Fibroblast of lung (primary cell): Measurements from ENCODE around the gene CLOCK. TPM values are rescaled to one million over a fixed set of nuclear protein-coding genes. Genes with fewer than 3 reads are reported as not detected.

Experiments
- DNase-seq, 2 donors: peaks; one replicate each; pipeline versions ENCODE4 v3.0.0 to v3.0.0-alpha.2; 2010; ENCODE audit warnings: low read depth in 2 of 2
- H2AFZ ChIP-seq: 2 replicates; pipeline ENCODE4 v1.5.1; 2012; ENCODE audit warnings: low read length, control low read depth, inconsistent platforms
- H3K27ac ChIP-seq: 2 replicates; pipeline ENCODE4 v1.5.1; 2011; ENCODE audit warnings: low read length, control low read depth; ENCODE audit not compliant: insufficient read depth
- H3K27me3 ChIP-seq: 2 replicates; pipeline ENCODE4 v1.5.1; 2011; ENCODE audit warnings: mild to moderate bottlenecking, low read length; ENCODE audit not compliant: control insufficient read depth, insufficient read depth
- H3K36me3 ChIP-seq: 2 replicates; pipeline ENCODE4 v1.5.1; 2011; ENCODE audit warnings: low read length; ENCODE audit not compliant: control insufficient read depth, insufficient read depth
- H3K4me1 ChIP-seq: 2 replicates; pipeline ENCODE4 v1.5.1; 2011; ENCODE audit warnings: low read length; ENCODE audit not compliant: control insufficient read depth, insufficient read depth; ENCODE audit errors: extremely low read depth
- H3K4me2 ChIP-seq: 2 replicates; pipeline ENCODE4 v1.5.1; 2011; ENCODE audit warnings: low read length, control low read depth; ENCODE audit not compliant: insufficient read depth; ENCODE audit errors: extremely low read depth
- H3K4me3 ChIP-seq, 4 experiments: fragments of 200-600 bp in 1 of 4; sonication (generic) in 1 of 4; replicated peaks in 1 of 4; 2 replicates each; pipeline ENCODE4 v1.5.1; 2011 to 2016; ENCODE audit warnings: low read length in 4 of 4, low read depth in 3 of 4, mild to moderate bottlenecking in 3 of 4, control low read depth in 2 of 4, inconsistent platforms in 1 of 4, mixed read lengths in 1 of 4; ENCODE audit not compliant: insufficient read depth in 1 of 4; ENCODE audit errors: control extremely low read depth in 1 of 4
- H3K79me2 ChIP-seq: 2 replicates; pipeline ENCODE4 v1.5.1; 2012; ENCODE audit warnings: mild to moderate bottlenecking, low read length, inconsistent platforms; ENCODE audit not compliant: control insufficient read depth, insufficient read depth
- H3K9ac ChIP-seq: 2 replicates; pipeline ENCODE4 v1.5.1; 2011; ENCODE audit warnings: mild to moderate bottlenecking, low read length, control low read depth; ENCODE audit not compliant: insufficient read depth
- H3K9me3 ChIP-seq: 2 replicates; pipeline ENCODE4 v1.5.1; 2012; ENCODE audit warnings: low read depth, low read length; ENCODE audit not compliant: control insufficient read depth, insufficient read depth
- H4K20me1 ChIP-seq: 2 replicates; pipeline ENCODE4 v1.5.1; 2011; ENCODE audit warnings: low read length; ENCODE audit not compliant: control insufficient read depth, insufficient read depth; ENCODE audit errors: extremely low read depth
- EZH2 ChIP-seq: IDR thresholded peaks from 2 replicates; pipeline ENCODE4 v1.5.1; 2012; ENCODE audit warnings: low read length, control low read depth, mild to moderate bottlenecking; ENCODE audit errors: missing control alignments
- polyA plus RNA-seq, 2 donors: library from polyadenylated mRNA; depleted of rRNA in 1 of 2; stranded (reverse) in 1 of 2; unstranded in 1 of 2; fragments of >200 nt; gene quantifications; 2 replicates each; pipeline ENCODE4 v1.2.1, GENCODE V29; 2011 to 2012; ENCODE audit warnings: missing spikeins in 1 of 2
- total RNA-seq: library from RNA; depleted of rRNA; stranded (reverse); fragments of >200 nt; gene quantifications from 2 replicates; pipeline ENCODE4 v1.2.1, GENCODE V29; 2014
- TF ChIP-seq, protein P1 (sequence below), 2 donors: IDR thresholded peaks in 1 of 2; conservative IDR thresholded peaks in 1 of 2; 1 replicate in 1 of 2; 2 replicates in 1 of 2; pipeline ENCODE4 v1.5.1; 2011 to 2012; ENCODE audit warnings: low read length in 2 of 2, control low read depth in 1 of 2, inconsistent platforms in 1 of 2, low read depth in 1 of 2, mild to moderate bottlenecking in 1 of 2

Gene CLOCK
- total and polyA plus RNA-seq, 2 donors (not counting 1 experiment from before 2014, with no cell fraction given), result 26.1 to 27.4 TPM

DNA sequence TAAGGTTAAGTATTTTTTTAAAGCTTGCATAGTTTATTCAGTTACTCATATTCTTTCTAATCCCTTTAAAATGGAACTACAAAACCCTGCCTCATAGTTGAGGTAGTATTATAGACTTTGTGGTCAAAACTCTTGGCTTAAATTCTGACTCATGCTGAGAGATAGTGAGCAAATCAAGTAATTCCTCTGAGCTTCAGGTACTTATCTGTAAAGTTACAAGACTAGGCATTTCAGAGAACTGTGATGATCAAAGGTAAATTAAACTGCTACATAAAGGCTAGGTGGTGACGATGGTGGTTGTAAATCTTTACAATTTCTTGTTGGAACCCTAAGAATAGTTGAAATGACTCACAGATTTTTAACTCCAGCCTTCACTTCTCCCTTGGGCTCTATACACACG lies 3.2 kb upstream of the CLOCK start:
- H4K20me1 ChIP-seq, result no peaks in the 10 kb centered on the region
- H3K4me2 ChIP-seq, result no peak overlapping the region
- H3K79me2 ChIP-seq, result peaks cover 3% of the 10 kb centered on the region
- peaks cover 9% of the 10 kb centered on the region for H3K4me1 ChIP-seq
- H3K27ac ChIP-seq, result no peak overlapping the region
- H3K27me3 ChIP-seq, result no peaks in the 10 kb centered on the region
- H3K36me3 ChIP-seq, result no peaks in the 10 kb centered on the region
- peak; percentile 30 to 93 for DNase-seq
- H2AFZ ChIP-seq, result no peak overlapping the region
- H3K4me3 ChIP-seq, result no peak overlapping the region
- no peaks in the 10 kb centered on the region for H3K9me3 ChIP-seq
- H3K9ac ChIP-seq, result no peak overlapping the region
- TF ChIP-seq EZH2, result no peak
- TF ChIP-seq, protein P1, sequence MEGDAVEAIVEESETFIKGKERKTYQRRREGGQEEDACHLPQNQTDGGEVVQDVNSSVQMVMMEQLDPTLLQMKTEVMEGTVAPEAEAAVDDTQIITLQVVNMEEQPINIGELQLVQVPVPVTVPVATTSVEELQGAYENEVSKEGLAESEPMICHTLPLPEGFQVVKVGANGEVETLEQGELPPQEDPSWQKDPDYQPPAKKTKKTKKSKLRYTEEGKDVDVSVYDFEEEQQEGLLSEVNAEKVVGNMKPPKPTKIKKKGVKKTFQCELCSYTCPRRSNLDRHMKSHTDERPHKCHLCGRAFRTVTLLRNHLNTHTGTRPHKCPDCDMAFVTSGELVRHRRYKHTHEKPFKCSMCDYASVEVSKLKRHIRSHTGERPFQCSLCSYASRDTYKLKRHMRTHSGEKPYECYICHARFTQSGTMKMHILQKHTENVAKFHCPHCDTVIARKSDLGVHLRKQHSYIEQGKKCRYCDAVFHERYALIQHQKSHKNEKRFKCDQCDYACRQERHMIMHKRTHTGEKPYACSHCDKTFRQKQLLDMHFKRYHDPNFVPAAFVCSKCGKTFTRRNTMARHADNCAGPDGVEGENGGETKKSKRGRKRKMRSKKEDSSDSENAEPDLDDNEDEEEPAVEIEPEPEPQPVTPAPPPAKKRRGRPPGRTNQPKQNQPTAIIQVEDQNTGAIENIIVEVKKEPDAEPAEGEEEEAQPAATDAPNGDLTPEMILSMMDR (conservative IDR thresholded peaks at IDR 0.05 in 1 of 2, IDR thresholded peaks at IDR 0.05 in 1 of 2; ENCODE audit: low read depth in 1 of 2, low read length in 2 of 2), result no peak

DNA sequence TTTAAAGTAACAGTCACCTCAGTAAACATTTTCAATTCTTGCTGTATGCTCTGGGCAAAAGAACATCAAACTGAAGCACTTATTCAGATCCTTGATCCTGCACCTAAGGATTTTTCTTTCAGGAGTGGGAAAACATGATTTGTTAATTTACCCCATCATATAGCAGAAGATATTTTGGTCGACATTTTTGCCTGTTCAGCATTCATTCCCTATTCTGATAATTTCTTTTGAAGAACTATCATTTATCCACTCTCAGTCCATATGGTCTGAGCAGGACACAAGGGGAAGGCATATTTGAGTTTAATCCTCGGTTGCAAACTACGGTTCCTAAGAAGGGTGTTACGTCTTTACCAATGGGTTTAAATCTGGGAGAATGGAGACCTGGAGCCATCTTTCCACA lies 1.2 kb upstream of the CLOCK start:
- H2AFZ ChIP-seq, result peak overlapping the region; percentile 41
- H3K4me2 ChIP-seq, result peak overlapping the region; percentile 42
- H3K4me1 ChIP-seq, result peaks cover 13% of the 10 kb centered on the region
- no peak for DNase-seq
- H3K4me3 ChIP-seq, result peak overlapping the region; percentile 52 to 90 (median 75)
- H3K27me3 ChIP-seq, result no peaks in the 10 kb centered on the region
- H3K36me3 ChIP-seq, result no peaks in the 10 kb centered on the region
- H3K27ac ChIP-seq, result no peak overlapping the region
- TF ChIP-seq, protein P1 (conservative IDR thresholded peaks at IDR 0.05 in 1 of 2, IDR thresholded peaks at IDR 0.05 in 1 of 2; ENCODE audit: low read depth in 1 of 2, low read length in 2 of 2), result no peak
- no peak for TF ChIP-seq EZH2
- H3K9me3 ChIP-seq, result no peaks in the 10 kb centered on the region
- no peak overlapping the region for H3K9ac ChIP-seq
- peaks cover 21% of the 10 kb centered on the region for H3K79me2 ChIP-seq
- no peaks in the 10 kb centered on the region for H4K20me1 ChIP-seq

DNA sequence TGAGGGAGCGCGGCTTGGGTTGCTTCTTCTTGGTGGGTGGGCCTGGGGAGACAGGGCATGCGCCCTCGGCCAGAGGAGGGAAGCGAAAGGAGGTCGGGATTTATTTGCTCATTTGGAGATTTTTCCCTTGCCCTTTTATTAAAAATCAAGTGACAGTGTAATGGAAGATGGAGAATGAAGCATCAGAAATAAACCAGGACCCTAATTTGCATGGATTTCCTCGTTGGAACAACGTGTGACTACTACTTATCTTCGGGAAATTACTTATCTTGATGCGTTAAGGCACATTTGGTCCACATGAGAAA lies 709 bp upstream of the CLOCK start:
- DNase-seq, result peak in 1 of 2 donors; percentile 58
- H4K20me1 ChIP-seq, result no peaks in the 10 kb centered on the region
- H3K36me3 ChIP-seq, result no peaks in the 10 kb centered on the region
- no peak for TF ChIP-seq EZH2
- TF ChIP-seq, protein P1 (conservative IDR thresholded peaks at IDR 0.05 in 1 of 2, IDR thresholded peaks at IDR 0.05 in 1 of 2; ENCODE audit: low read depth in 1 of 2, low read length in 2 of 2), result no peak
- H3K9ac ChIP-seq, result peak overlapping the region; percentile 81
- peaks cover 26% of the 10 kb centered on the region for H3K79me2 ChIP-seq
- no peaks in the 10 kb centered on the region for H3K9me3 ChIP-seq
- H2AFZ ChIP-seq, result peak overlapping the region; percentile 43
- H3K4me2 ChIP-seq, result peak overlapping the region; percentile 42
- H3K27me3 ChIP-seq, result no peaks in the 10 kb centered on the region
- H3K27ac ChIP-seq, result peak overlapping the region; percentile 73
- peaks cover 13% of the 10 kb centered on the region for H3K4me1 ChIP-seq
- peak overlapping the region; percentile 52 to 90 (median 75) for H3K4me3 ChIP-seq
